Measurements from ENCODE around the gene TBC1D22B. TPM values are rescaled to one million over a fixed set of nuclear protein-coding genes. Genes with fewer than 3 reads are reported as not detected.

Gene TBC1D22B
- total and polyA plus RNA-seq, 9 of the 15 experiments (the other 6 are each of a cell fraction or from before 2014, with no cell fraction given): 4.8 to 24.2 (median 13.5) TPM

GRCh38 chr6:37210313-37210968, 47.1 kb upstream of the TBC1D22B start (continued):
- TF ChIP-seq E2F3 (CRISPR knock-in tag; IDR thresholded peaks at IDR 0.05): no peak
- TF ChIP-seq BRF1 (IDR thresholded peaks at IDR 0.05; ENCODE audit: borderline replicate concordance, extremely low read depth, insufficient read length): no peak
- no peak for TF ChIP-seq GABPA (tag; conservative IDR thresholded peaks at IDR 0.05; ENCODE audit: low read depth)
- no peak for TF ChIP-seq IRF9 (tag; IDR thresholded peaks at IDR 0.05)
- no peak for TF ChIP-seq IFI16 (CRISPR knock-in tag; IDR thresholded peaks at IDR 0.05)
- TF ChIP-seq STAT5B (CRISPR knock-in tag; IDR thresholded peaks at IDR 0.05): no peak
- peak; percentile 26; the same call in 1 of the 2 replicates for TF ChIP-seq EP400 (IDR thresholded peaks at IDR 0.05)
- 0 out of 4 replicates have a peak, but pooled peaks of 1 of the 2 experiments have one; percentile 17 for TF ChIP-seq ZNF318 (IDR thresholded peaks at IDR 0.05; ENCODE audit: borderline replicate concordance in 1 of 2, low read depth in 1 of 2)
- TF ChIP-seq ZNF512 (tag; IDR thresholded peaks at IDR 0.05): no peak
- TF ChIP-seq MAX (CRISPR knock-in tag; IDR thresholded peaks at IDR 0.05): no peak
- peak; percentile 49; the same call in 1 of the 2 replicates for TF ChIP-seq TCF3 (CRISPR knock-in tag; IDR thresholded peaks at IDR 0.05)
- no peak for TF ChIP-seq YBX1 (IDR thresholded peaks at IDR 0.05)
- no peak for TF ChIP-seq ZNF354B (CRISPR knock-in tag; IDR thresholded peaks at IDR 0.05)
- no peak for TF ChIP-seq GTF2F1 (IDR thresholded peaks at IDR 0.05; ENCODE audit: low read depth, low read length)
- no peak; the same call in none of the 2 replicates for TF ChIP-seq EP300 (IDR thresholded peaks at IDR 0.05; ENCODE audit: low read length)
